ENCODE measurements around the gene TMTC1. TPM values are rescaled to one million over a fixed set of nuclear protein-coding genes. Genes with fewer than 3 reads are reported as not detected.

Gene TMTC1
- total RNA-seq, 4 donors from 2014 or later, result 20.5 to 80.6 (median 67.1) TPM

GRCh38 chr12:29649722-29650121 lies 134.0 kb downstream of the TMTC1 start:
- Histone ChIP-seq H3K4me3 (no peak overlapping the region), H3K4me1 (no peaks in the 10 kb centered on the region), H3K27ac (no peak overlapping the region), H3K9me3 (no peaks in the 10 kb centered on the region), H3K36me3 (no peaks in the 10 kb centered on the region), H3K27me3 (no peaks in the 10 kb centered on the region)
- no peak for DNase-seq
- intact Hi-C loops (cut with DNase I; ENCODE audit: low total_unique reads), result no loop called here
- TF ChIP-seq CTCF (IDR thresholded peaks at IDR 0.05) (no peak), POLR2A (IDR thresholded peaks at IDR 0.05) (no peak)

GRCh38 chr12:29644536-29645162 lies 139.1 kb downstream of the TMTC1 start:
- TF ChIP-seq POLR2A (IDR thresholded peaks at IDR 0.05) (no peak), CTCF (IDR thresholded peaks at IDR 0.05) (no peak)
- H3K27ac ChIP-seq, result no peak overlapping the region
- H3K36me3 ChIP-seq, result no peaks in the 10 kb centered on the region
- no peaks in the 10 kb centered on the region for H3K9me3 ChIP-seq
- H3K4me3 ChIP-seq, result no peak overlapping the region
- DNase-seq, result no peak
- H3K4me1 ChIP-seq, result no peaks in the 10 kb centered on the region
- intact Hi-C loops (cut with DNase I; ENCODE audit: low total_unique reads), result no loop called here
- no peaks in the 10 kb centered on the region for H3K27me3 ChIP-seq

- intact Hi-C loops (cut with DNase I; ENCODE audit: low total_unique reads), result no loop called here
- Histone ChIP-seq H3K4me3 (no peak overlapping the region), H3K27ac (peak overlapping the region; percentile 54 to 65), H3K36me3 (no peaks in the 10 kb centered on the region), H3K27me3 (no peaks in the 10 kb centered on the region), H3K4me1 (no peaks in the 10 kb centered on the region), H3K9me3 (no peaks in the 10 kb centered on the region)
- peak; percentile 32 to 54 for DNase-seq
- peak in 1 of 4 experiments; percentile 11 for TF ChIP-seq CTCF (IDR thresholded peaks at IDR 0.05)
- no peak for TF ChIP-seq POLR2A (IDR thresholded peaks at IDR 0.05)
These were observed 143.0 kb downstream of the TMTC1 start for GRCh38 chr12:29640589-29641345.

- Histone ChIP-seq H3K27ac (peak overlapping the region; percentile 54 to 65), H3K36me3 (no peaks in the 10 kb centered on the region), H3K9me3 (no peaks in the 10 kb centered on the region), H3K4me3 (no peak overlapping the region), H3K4me1 (no peaks in the 10 kb centered on the region), H3K27me3 (no peaks in the 10 kb centered on the region)
- DNase-seq, result no peak
- intact Hi-C loops (cut with DNase I; ENCODE audit: low total_unique reads), result no loop called here
- TF ChIP-seq CTCF (IDR thresholded peaks at IDR 0.05) (no peak), POLR2A (IDR thresholded peaks at IDR 0.05) (no peak)
These were observed 143.7 kb downstream of the TMTC1 start for GRCh38 chr12:29639893-29640495.

- H3K27me3 ChIP-seq, result no peaks in the 10 kb centered on the region
- no peaks in the 10 kb centered on the region for H3K9me3 ChIP-seq
- TF ChIP-seq POLR2A (IDR thresholded peaks at IDR 0.05) (no peak), CTCF (IDR thresholded peaks at IDR 0.05) (no peak)
- intact Hi-C loops (cut with DNase I; ENCODE audit: low total_unique reads), result no loop called here
- H3K4me3 ChIP-seq, result no peak overlapping the region
- H3K4me1 ChIP-seq, result no peaks in the 10 kb centered on the region
- no peak overlapping the region for H3K27ac ChIP-seq
- H3K36me3 ChIP-seq, result no peaks in the 10 kb centered on the region
- DNase-seq, result no peak
These were observed 145.2 kb downstream of the TMTC1 start for GRCh38 chr12:29638528-29638927.

Measured in uterus (tissue), 4 donors.